ENCODE measurements around the gene ZBTB21.

GRCh38 chr21:42038393-42038792, 28.2 kb upstream of the ZBTB21 start:
- no peak for TF ChIP-seq CTCF (conservative IDR thresholded peaks at IDR 0.05; ENCODE audit: low read depth in 2 of 2)
- no peak for TF ChIP-seq EZH2 (IDR thresholded peaks at IDR 0.05; ENCODE audit: low read depth, unreplicated experiment)
- no peak for TF ChIP-seq POLR2AphosphoS5 (IDR thresholded peaks at IDR 0.05; ENCODE audit: low read depth)
- no peak for TF ChIP-seq REST (IDR thresholded peaks at IDR 0.05; ENCODE audit: unreplicated experiment)
- no peak for TF ChIP-seq ETS1 (IDR thresholded peaks at IDR 0.05)
